HEK293T (cell line): Measurements from ENCODE around the gene MBL2.

Source experiments
- CTCF ChIA-PET: fragments of 350-600 bp; formaldehyde crosslinking; extraction: SDS; loops from one replicate; lab custom pipeline; 2021; ENCODE audit warnings: antibody characterized with exemption, inconsistent platforms; lab: Yijun Ruan, JAX
- POLR2A ChIA-PET: fragments of 350-600 bp; formaldehyde crosslinking; extraction: SDS; loops from one replicate; lab custom pipeline; 2020; ENCODE audit warnings: antibody characterized with exemption, inconsistent platforms; lab: Yijun Ruan, JAX
- DNase-seq: peaks from one replicate; pipeline ENCODE4 v3.0.0; 2012; ENCODE audit warnings: mixed read lengths; ENCODE audit errors: extremely low spot score
- ARNT ChIP-seq: fragments of 450-650 bp; IDR thresholded peaks from 2 replicates; pipeline ENCODE4 v1.6.1; 2017; ENCODE audit warnings: mild to moderate bottlenecking
- BHLHE40 ChIP-seq: fragments of 450-650 bp; IDR thresholded peaks from 2 replicates; pipeline ENCODE4 v1.6.1; 2016; ENCODE audit warnings: mild to moderate bottlenecking, moderate library complexity, borderline replicate concordance
- CTBP1 ChIP-seq: fragments of 450-650 bp; IDR thresholded peaks from 2 replicates; pipeline ENCODE4 v1.6.1; 2016; ENCODE audit warnings: borderline replicate concordance
- ELF4 ChIP-seq: fragments of 450-650 bp; IDR thresholded peaks from 2 replicates; pipeline ENCODE4 v1.6.1; 2017; ENCODE audit warnings: antibody characterized with exemption
- FOXA1 ChIP-seq: fragments of 450-650 bp; IDR thresholded peaks from 2 replicates; pipeline ENCODE4 v1.6.1; 2016; ENCODE audit warnings: mild to moderate bottlenecking
- FOXK2 ChIP-seq: fragments of 450-650 bp; IDR thresholded peaks from 2 replicates; pipeline ENCODE4 v1.6.1; 2016; ENCODE audit warnings: mild to moderate bottlenecking
- FOXM1 ChIP-seq: fragments of 450-650 bp; IDR thresholded peaks from 2 replicates; pipeline ENCODE4 v1.6.1; 2017; ENCODE audit warnings: mild to moderate bottlenecking, borderline replicate concordance
- HDGF ChIP-seq: fragments of 450-650 bp; IDR thresholded peaks from 2 replicates; pipeline ENCODE4 v1.6.1; 2017; ENCODE audit warnings: antibody characterized with exemption, borderline replicate concordance
- L3MBTL2 ChIP-seq: fragments of 450-650 bp; conservative IDR thresholded peaks from 2 replicates; pipeline ENCODE4 v1.6.1; 2016; ENCODE audit warnings: mild to moderate bottlenecking
- LEF1 ChIP-seq: fragments of 450-650 bp; IDR thresholded peaks from 2 replicates; pipeline ENCODE4 v1.6.1; 2017; ENCODE audit warnings: mild to moderate bottlenecking, borderline replicate concordance
- NFRKB ChIP-seq: fragments of 450-650 bp; IDR thresholded peaks from 2 replicates; pipeline ENCODE4 v1.6.1; 2016; ENCODE audit warnings: mild to moderate bottlenecking, moderate library complexity
- SP1 ChIP-seq: fragments of 450-650 bp; IDR thresholded peaks from 2 replicates; pipeline ENCODE4 v1.6.1; 2017
- SUZ12 ChIP-seq: fragments of 450-650 bp; IDR thresholded peaks from 2 replicates; pipeline ENCODE4 v1.6.1; 2016; ENCODE audit warnings: mild to moderate bottlenecking
- TARDBP ChIP-seq: fragments of 450-650 bp; IDR thresholded peaks from 2 replicates; pipeline ENCODE4 v1.6.1; 2016
- ZNF384 ChIP-seq: fragments of 450-650 bp; IDR thresholded peaks from 2 replicates; pipeline ENCODE4 v1.6.1; 2016
- TF ChIP-seq, protein P1 (sequence below): fragments of 450-650 bp; IDR thresholded peaks from 2 replicates; pipeline ENCODE4 v1.6.1; 2016

Gene MBL2

DNA sequence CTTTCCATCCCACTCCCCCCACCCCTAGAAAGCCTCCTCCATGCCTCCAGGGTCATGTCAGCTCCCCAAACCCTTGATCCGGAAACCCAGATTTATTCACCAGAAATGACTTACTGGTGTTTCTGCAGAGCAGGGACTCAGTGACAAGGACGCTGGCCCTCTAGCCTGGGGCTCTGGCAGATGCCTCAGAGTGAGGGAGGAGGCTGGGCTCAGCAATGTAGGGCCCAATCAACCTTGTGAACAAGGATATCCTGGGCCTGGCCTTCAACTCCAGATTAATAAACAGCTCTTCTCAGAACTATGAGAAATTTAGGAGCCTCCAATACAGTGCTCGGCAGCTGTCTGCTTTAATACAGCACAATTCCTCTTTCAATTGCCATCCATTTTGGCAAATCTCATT lies at the start of gene MBL2:
Gene MBL2 (minus strand): TSS at position 162 of the 400 bp plus-strand sequence. CDS start 1,149 bp downstream, outside the sequence.
- DNase-seq: no peak
- ChIA-PET CTCF (interaction anchor here (0.9 kb wide), 1 partner anchor 11 kb away, joined by 3 read pairs; no protein-coding TSS in a partner anchor), POLR2A (no interaction called here)
- TF ChIP-seq ELF4 (no peak), ZNF384 (no peak), FOXM1 (no peak), LEF1 (no peak), CTBP1 (no peak), FOXK2 (no peak), L3MBTL2 (no peak), ARNT (no peak), NFRKB (no peak), SUZ12 (no peak), BHLHE40 (no peak), TARDBP (no peak), SP1 (no peak), FOXA1 (no peak), HDGF (no peak)

DNA sequence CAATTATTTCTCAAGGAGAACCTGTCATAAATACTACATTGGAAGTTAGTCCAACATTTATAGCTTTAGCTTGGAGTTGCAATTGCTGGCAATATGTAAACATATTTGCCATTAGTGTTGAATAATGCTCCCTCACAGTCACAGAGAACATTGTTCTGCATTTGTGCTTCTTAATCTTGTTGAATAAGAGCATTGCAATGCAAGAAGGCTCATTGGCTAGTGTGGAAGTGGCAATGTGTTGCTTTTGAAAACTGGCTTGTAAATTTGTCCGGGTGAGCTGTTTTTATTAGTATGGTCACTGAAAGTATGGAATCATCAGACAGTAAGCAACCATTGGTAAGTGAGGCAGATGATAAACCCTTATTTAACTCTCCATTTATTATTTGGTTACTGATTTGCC lies 47.7 kb upstream of the MBL2 start:
- ChIA-PET CTCF (interaction anchor here (1.0 to 1.2 kb wide), 2 partner anchors 10 to 859 kb away, joined by 3 to 5 read pairs; no protein-coding TSS in a partner anchor), POLR2A (no interaction called here)
- no peak for DNase-seq
- TF ChIP-seq FOXK2: no peak
- no peak for TF ChIP-seq ARNT
- no peak for TF ChIP-seq L3MBTL2
- TF ChIP-seq, protein P1, sequence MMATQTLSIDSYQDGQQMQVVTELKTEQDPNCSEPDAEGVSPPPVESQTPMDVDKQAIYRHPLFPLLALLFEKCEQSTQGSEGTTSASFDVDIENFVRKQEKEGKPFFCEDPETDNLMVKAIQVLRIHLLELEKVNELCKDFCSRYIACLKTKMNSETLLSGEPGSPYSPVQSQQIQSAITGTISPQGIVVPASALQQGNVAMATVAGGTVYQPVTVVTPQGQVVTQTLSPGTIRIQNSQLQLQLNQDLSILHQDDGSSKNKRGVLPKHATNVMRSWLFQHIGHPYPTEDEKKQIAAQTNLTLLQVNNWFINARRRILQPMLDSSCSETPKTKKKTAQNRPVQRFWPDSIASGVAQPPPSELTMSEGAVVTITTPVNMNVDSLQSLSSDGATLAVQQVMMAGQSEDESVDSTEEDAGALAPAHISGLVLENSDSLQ: no peak
- no peak for TF ChIP-seq FOXA1
- TF ChIP-seq TARDBP: no peak
- TF ChIP-seq NFRKB: no peak
- no peak for TF ChIP-seq HDGF
- TF ChIP-seq FOXM1: no peak
- TF ChIP-seq BHLHE40: no peak
- TF ChIP-seq SP1: no peak

DNA sequence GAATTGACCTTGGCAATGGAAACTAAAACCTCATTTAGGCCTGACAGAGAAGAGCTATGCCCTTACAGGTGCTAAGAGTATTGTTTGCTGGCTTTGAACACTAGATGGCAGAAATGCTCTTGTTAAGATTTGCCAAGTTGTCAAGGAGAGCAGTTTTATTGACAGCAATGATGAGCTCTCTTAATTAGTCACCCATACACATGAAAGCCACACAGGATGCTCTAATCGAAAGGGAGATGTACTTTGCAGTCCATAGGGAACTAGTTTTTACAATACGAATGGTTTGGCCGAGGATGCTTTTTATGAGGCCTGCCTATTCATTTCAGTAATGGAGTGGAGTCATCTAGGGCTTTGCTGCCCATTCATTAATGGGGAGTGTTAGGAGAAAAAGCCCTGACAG lies 45.4 kb upstream of the MBL2 start:
- POLR2A ChIA-PET: interaction anchor here (0.9 kb wide), 1 partner anchor 859 kb away, joined by 3 read pairs; no protein-coding TSS in a partner anchor

DNA sequence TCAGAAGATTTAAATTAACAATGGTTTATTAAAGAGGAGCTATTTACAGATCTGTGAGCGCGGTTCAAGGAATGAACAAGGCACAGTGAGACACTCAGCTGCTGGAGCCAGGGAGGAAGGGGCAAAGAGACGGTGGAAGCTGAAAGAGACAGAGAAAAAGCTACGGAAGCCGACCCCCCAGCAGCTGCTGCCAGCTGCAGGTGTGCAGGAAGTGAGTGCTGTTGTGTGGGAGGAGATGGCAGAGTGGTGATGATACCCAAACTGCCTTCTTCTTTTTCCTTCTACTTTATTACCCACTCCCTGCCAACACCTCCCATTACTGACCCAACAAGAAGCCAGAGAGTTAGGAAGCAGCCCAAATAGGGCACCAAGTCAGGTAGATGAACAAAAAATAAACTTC lies 41.9 kb upstream of the MBL2 start:
- no peak for DNase-seq
- ChIA-PET CTCF (interaction anchor here (1.2 kb wide), 1 partner anchor 598 kb away, joined by 3 read pairs; no protein-coding TSS in a partner anchor), POLR2A (no interaction called here)
- TF ChIP-seq SUZ12 (no peak), LEF1 (no peak), FOXA1 (no peak), TARDBP (no peak), L3MBTL2 (no peak), CTBP1 (no peak), FOXK2 (no peak), ELF4 (no peak)

More for the DNA sequence above, 45.4 kb upstream of the MBL2 start:
- TF ChIP-seq, protein P1: peak; percentile 93
- no peak for TF ChIP-seq CTBP1
- CTCF ChIA-PET: interaction anchor here (0.6 to 2.6 kb wide), 19 partner anchors 9 to 1430 kb away, joined by 3 to 20 read pairs (median 4); no protein-coding TSS in a partner anchor
- peak; percentile 64 for DNase-seq

DNA sequence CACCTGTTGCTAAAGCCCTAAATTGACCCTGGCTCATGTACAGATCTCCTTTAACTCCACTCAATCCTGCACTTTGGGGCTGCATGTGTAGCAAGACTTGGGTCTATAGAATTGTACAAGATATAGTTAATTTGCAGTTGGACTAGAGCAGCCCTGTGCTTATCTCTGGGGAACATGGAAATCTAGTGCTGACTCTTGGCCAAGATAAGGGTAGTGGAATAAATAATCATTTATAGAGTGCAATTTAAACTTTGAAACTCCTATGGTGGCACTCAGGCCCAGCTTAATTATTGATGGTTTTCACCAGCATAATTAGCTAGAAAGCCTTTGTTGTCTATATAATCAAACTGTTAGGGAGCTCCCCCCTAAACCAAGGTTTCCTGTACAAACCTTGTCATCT lies 39.2 kb upstream of the MBL2 start:
- no peak for DNase-seq
- ChIA-PET CTCF (interaction anchor here (1.5 kb wide), 1 partner anchor 33 kb away, joined by 3 read pairs; no protein-coding TSS in a partner anchor), POLR2A (no interaction called here)
- no peak for TF ChIP-seq HDGF
- no peak for TF ChIP-seq FOXA1
- no peak for TF ChIP-seq L3MBTL2
- TF ChIP-seq ZNF384: no peak
- no peak for TF ChIP-seq FOXM1
- TF ChIP-seq LEF1: no peak
- no peak for TF ChIP-seq SP1
- TF ChIP-seq TARDBP: no peak
- TF ChIP-seq BHLHE40: no peak
- TF ChIP-seq, protein P1: no peak
- TF ChIP-seq SUZ12: no peak
- no peak for TF ChIP-seq NFRKB
- no peak for TF ChIP-seq FOXK2
- no peak for TF ChIP-seq ARNT
- TF ChIP-seq CTBP1: no peak
- no peak for TF ChIP-seq ELF4

DNA sequence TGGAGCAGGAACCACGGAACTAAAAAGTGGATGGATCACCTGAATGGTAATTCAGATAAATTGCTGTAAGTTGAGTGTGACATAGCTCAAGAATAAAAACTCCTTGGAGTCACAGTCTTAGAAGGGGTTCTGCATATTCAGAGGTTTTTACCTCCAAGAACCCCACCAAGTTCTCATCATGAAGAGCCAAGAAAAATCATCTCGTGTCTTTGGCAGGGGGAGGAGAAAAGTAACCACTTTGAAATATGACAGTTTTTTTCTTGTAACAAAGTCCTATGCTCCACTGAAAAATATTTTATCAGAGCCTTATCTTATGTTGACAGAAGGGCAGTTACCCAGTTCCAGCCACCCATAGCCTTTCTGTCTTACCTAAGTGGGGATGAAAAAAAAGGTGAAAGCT lies 38.2 kb upstream of the MBL2 start:
- CTCF ChIA-PET: interaction anchor here (1.5 to 2.1 kb wide), 2 partner anchors 9 to 32 kb away, joined by 3 to 5 read pairs; no protein-coding TSS in a partner anchor
- no peak for DNase-seq
- TF ChIP-seq NFRKB (no peak), ARNT (no peak), HDGF (no peak), SP1 (no peak)
- POLR2A ChIA-PET: no interaction called here

DNA sequence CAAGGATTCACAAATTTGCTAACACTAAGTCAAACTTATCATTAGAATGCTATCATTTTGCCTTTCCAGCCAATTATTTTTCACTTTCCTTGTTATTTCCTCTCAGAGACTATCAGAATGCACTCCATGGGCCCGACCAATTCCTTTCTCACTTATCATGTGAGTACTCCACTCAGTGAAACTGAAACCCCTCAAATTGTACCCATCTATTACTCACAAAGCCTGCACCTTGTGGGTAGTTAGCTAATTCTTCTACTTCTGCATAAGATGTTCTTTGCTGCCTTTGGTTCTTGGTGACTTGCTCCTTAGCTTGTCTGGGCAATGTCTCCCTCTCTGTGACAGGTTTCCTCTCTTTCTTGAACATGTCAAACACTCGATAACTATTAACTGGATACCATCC lies 35.2 kb upstream of the MBL2 start:
- POLR2A ChIA-PET: no interaction called here
- no peak for DNase-seq
- TF ChIP-seq ELF4 (no peak), TARDBP (no peak), HDGF (no peak), NFRKB (no peak), FOXK2 (no peak), LEF1 (no peak)
- CTCF ChIA-PET: no interaction called here
